Lower leg skin (tissue), 3 donors: ENCODE results near the gene NBEA.

Experiments
- POLR2A ChIP-seq, 2 donors: fragments of 450-650 bp; IDR thresholded peaks; one replicate each; pipeline ENCODE4 v1.6.1; 2016 to 2017; ENCODE audit warnings: antibody characterized with exemption in 2 of 2, mild to moderate bottlenecking in 1 of 2, moderate library complexity in 1 of 2
- TF ChIP-seq, protein P1 (sequence below), 3 donors: fragments of 450-650 bp; IDR thresholded peaks; one replicate each; pipeline ENCODE4 v1.5.1; 2016; ENCODE audit warnings: antibody characterized with exemption in 3 of 3, mild to moderate bottlenecking in 3 of 3, moderate library complexity in 2 of 3

DNA sequence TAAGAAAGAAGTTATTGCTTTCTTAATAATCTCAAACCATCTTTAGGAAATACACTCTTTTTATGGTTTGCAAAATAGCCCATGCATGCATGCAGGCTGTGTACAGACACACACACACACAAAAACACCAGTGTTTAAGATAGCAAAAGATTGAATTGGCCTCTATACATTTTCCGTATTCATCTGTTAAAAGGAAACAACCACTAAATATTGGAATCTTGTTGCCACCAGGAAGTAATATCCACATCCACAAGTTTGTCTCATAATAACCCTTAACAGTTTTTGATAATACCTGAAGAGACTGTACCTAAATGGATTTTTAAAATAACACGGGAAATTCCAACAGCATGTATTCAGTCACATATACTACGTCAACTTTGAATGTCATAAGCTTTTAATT, 541.7 kb downstream of the NBEA start:
- TF ChIP-seq, protein P1, sequence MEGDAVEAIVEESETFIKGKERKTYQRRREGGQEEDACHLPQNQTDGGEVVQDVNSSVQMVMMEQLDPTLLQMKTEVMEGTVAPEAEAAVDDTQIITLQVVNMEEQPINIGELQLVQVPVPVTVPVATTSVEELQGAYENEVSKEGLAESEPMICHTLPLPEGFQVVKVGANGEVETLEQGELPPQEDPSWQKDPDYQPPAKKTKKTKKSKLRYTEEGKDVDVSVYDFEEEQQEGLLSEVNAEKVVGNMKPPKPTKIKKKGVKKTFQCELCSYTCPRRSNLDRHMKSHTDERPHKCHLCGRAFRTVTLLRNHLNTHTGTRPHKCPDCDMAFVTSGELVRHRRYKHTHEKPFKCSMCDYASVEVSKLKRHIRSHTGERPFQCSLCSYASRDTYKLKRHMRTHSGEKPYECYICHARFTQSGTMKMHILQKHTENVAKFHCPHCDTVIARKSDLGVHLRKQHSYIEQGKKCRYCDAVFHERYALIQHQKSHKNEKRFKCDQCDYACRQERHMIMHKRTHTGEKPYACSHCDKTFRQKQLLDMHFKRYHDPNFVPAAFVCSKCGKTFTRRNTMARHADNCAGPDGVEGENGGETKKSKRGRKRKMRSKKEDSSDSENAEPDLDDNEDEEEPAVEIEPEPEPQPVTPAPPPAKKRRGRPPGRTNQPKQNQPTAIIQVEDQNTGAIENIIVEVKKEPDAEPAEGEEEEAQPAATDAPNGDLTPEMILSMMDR (IDR thresholded peaks at IDR 0.05), result no peak
- no peak for TF ChIP-seq POLR2A (IDR thresholded peaks at IDR 0.05)
